ENCODE measurements around the gene PEAR1.

PEAR1 gene

GRCh38 chr1:156880473-156880872 lies 13.0 kb upstream of the PEAR1 start:
- peaks cover 4 to 8% of the 10 kb centered on the region in 2 experiments for H3K4me1 ChIP-seq (ENCODE audit: control insufficient read depth in 1 of 2, insufficient read depth in 2 of 2, low read length in 2 of 2)
- no peak overlapping the region for H4K91ac ChIP-seq (ENCODE audit: low read depth, low read length)

GRCh38 chr1:156881101-156881500 lies 12.4 kb upstream of the PEAR1 start:
- H3K4me2 ChIP-seq (ENCODE audit: low read length), result no peak overlapping the region
- H3K27me3 ChIP-seq (ENCODE audit: insufficient read depth, low read length), result no peaks in the 10 kb centered on the region
- no peaks in the 10 kb centered on the region for H3K36me3 ChIP-seq (ENCODE audit: control insufficient read depth in 1 of 2, insufficient read depth in 2 of 2, low read length in 2 of 2)
- no CpG with 5 or more reads among the region's 10 CpGs for WGBS (ENCODE audit: extremely low coverage, insufficient coverage, insufficient read length)
- H3K9me3 ChIP-seq (ENCODE audit: insufficient read depth, low read depth, low read length), result peaks cover 4% of the 10 kb centered on the region
- no peak overlapping the region for H4K91ac ChIP-seq (ENCODE audit: low read depth, low read length)
- H3K18ac ChIP-seq (ENCODE audit: low read length), result no peak overlapping the region
- no peak for DNase-seq
- H3K79me2 ChIP-seq (ENCODE audit: control insufficient read depth, insufficient read depth, low read length, poor library complexity), result no peaks in the 10 kb centered on the region
- H2AK5ac ChIP-seq (ENCODE audit: low read length), result no peak overlapping the region
- no peak overlapping the region for H4K8ac ChIP-seq (ENCODE audit: low read depth, low read length)
- no peak overlapping the region for H3K4me3 ChIP-seq (ENCODE audit: low read depth, low read length)
- no peak overlapping the region for H4K12ac ChIP-seq (ENCODE audit: low read depth, low read length)
- H2AFZ ChIP-seq (ENCODE audit: insufficient read depth, low read length, poor library complexity), result no peak overlapping the region
- no peak overlapping the region for H3K4ac ChIP-seq (ENCODE audit: low read depth, low read length)
- H3K27ac ChIP-seq (ENCODE audit: low read depth, low read length), result no peak overlapping the region
- no peaks in the 10 kb centered on the region for H3K79me1 ChIP-seq (ENCODE audit: low read length)
- no peak overlapping the region for H2BK5ac ChIP-seq (ENCODE audit: low read depth, low read length, poor library complexity)
- no peak overlapping the region for H3K23ac ChIP-seq (ENCODE audit: low read length)
- H3K14ac ChIP-seq (ENCODE audit: low read length), result no peak overlapping the region
- H2BK120ac ChIP-seq (ENCODE audit: insufficient read depth, low read length, poor library complexity), result no peak overlapping the region
- no peak overlapping the region for H3K9ac ChIP-seq (ENCODE audit: low read length)
- peaks cover 4 to 8% of the 10 kb centered on the region in 2 experiments for H3K4me1 ChIP-seq (ENCODE audit: control insufficient read depth in 1 of 2, insufficient read depth in 2 of 2, low read length in 2 of 2)
- H2BK12ac ChIP-seq (ENCODE audit: low read length), result no peak overlapping the region

More at GRCh38 chr1:156880473-156880872, 13.0 kb upstream of the PEAR1 start:
- Histone ChIP-seq H3K18ac (ENCODE audit: low read length) (no peak overlapping the region), H3K9ac (ENCODE audit: low read length) (no peak overlapping the region), H2BK120ac (ENCODE audit: insufficient read depth, low read length, poor library complexity) (no peak overlapping the region), H3K36me3 (ENCODE audit: control insufficient read depth in 1 of 2, insufficient read depth in 2 of 2, low read length in 2 of 2) (no peaks in the 10 kb centered on the region), H2BK5ac (ENCODE audit: low read depth, low read length, poor library complexity) (no peak overlapping the region), H2AFZ (ENCODE audit: insufficient read depth, low read length, poor library complexity) (no peak overlapping the region), H3K14ac (ENCODE audit: low read length) (no peak overlapping the region), H3K4ac (ENCODE audit: low read depth, low read length) (no peak overlapping the region), H3K4me3 (ENCODE audit: low read depth, low read length) (no peak overlapping the region), H3K27me3 (ENCODE audit: insufficient read depth, low read length) (no peaks in the 10 kb centered on the region), H4K8ac (ENCODE audit: low read depth, low read length) (no peak overlapping the region), H3K79me2 (ENCODE audit: control insufficient read depth, insufficient read depth, low read length, poor library complexity) (no peaks in the 10 kb centered on the region), H3K4me2 (ENCODE audit: low read length) (no peak overlapping the region), H2BK12ac (ENCODE audit: low read length) (no peak overlapping the region), H3K9me3 (ENCODE audit: insufficient read depth, low read depth, low read length) (peaks cover 4% of the 10 kb centered on the region), H3K23ac (ENCODE audit: low read length) (no peak overlapping the region), H3K79me1 (ENCODE audit: low read length) (no peaks in the 10 kb centered on the region), H3K27ac (ENCODE audit: low read depth, low read length) (no peak overlapping the region), H4K12ac (ENCODE audit: low read depth, low read length) (no peak overlapping the region), H2AK5ac (ENCODE audit: low read length) (no peak overlapping the region)
- no peak for DNase-seq
- WGBS (ENCODE audit: extremely low coverage, insufficient coverage, insufficient read length), result no CpG with 5 or more reads among the region's 5 CpGs

- H3K4ac ChIP-seq (ENCODE audit: low read depth, low read length), result no peak overlapping the region
- no peak overlapping the region for H2AFZ ChIP-seq (ENCODE audit: insufficient read depth, low read length, poor library complexity)
- no peak overlapping the region for H2BK120ac ChIP-seq (ENCODE audit: insufficient read depth, low read length, poor library complexity)
- H3K18ac ChIP-seq (ENCODE audit: low read length), result no peak overlapping the region
- H4K91ac ChIP-seq (ENCODE audit: low read depth, low read length), result no peak overlapping the region
- H3K4me2 ChIP-seq (ENCODE audit: low read length), result no peak overlapping the region
- H2BK12ac ChIP-seq (ENCODE audit: low read length), result no peak overlapping the region
- H3K4me1 ChIP-seq (ENCODE audit: control insufficient read depth in 1 of 2, insufficient read depth in 2 of 2, low read length in 2 of 2), result peaks cover 4 to 8% of the 10 kb centered on the region in 2 experiments
- no peak overlapping the region for H3K4me3 ChIP-seq (ENCODE audit: low read depth, low read length)
- no peak overlapping the region for H3K27ac ChIP-seq (ENCODE audit: low read depth, low read length)
- H3K79me2 ChIP-seq (ENCODE audit: control insufficient read depth, insufficient read depth, low read length, poor library complexity), result no peaks in the 10 kb centered on the region
- H3K9ac ChIP-seq (ENCODE audit: low read length), result no peak overlapping the region
- H2BK5ac ChIP-seq (ENCODE audit: low read depth, low read length, poor library complexity), result no peak overlapping the region
- no peak overlapping the region for H3K14ac ChIP-seq (ENCODE audit: low read length)
- H3K79me1 ChIP-seq (ENCODE audit: low read length), result no peaks in the 10 kb centered on the region
- H3K27me3 ChIP-seq (ENCODE audit: insufficient read depth, low read length), result no peaks in the 10 kb centered on the region
- no peak overlapping the region for H2AK5ac ChIP-seq (ENCODE audit: low read length)
- no peak overlapping the region for H4K8ac ChIP-seq (ENCODE audit: low read depth, low read length)
- peaks cover 4% of the 10 kb centered on the region for H3K9me3 ChIP-seq (ENCODE audit: insufficient read depth, low read depth, low read length)
- H3K36me3 ChIP-seq (ENCODE audit: control insufficient read depth in 1 of 2, insufficient read depth in 2 of 2, low read length in 2 of 2), result no peaks in the 10 kb centered on the region
- whole genome bisulfite sequencing (ENCODE audit: extremely low coverage, insufficient coverage, insufficient read length), result no CpG with 5 or more reads among the region's 4 CpGs
- no peak for DNase-seq
- no peak overlapping the region for H4K12ac ChIP-seq (ENCODE audit: low read depth, low read length)
- no peak overlapping the region for H3K23ac ChIP-seq (ENCODE audit: low read length)
Observed at GRCh38 chr1:156881663-156882062, 11.9 kb upstream of the PEAR1 start.

- Histone ChIP-seq H2BK5ac (ENCODE audit: low read depth, low read length, poor library complexity) (no peak overlapping the region), H3K27ac (ENCODE audit: low read depth, low read length) (no peak overlapping the region), H3K18ac (ENCODE audit: low read length) (no peak overlapping the region), H3K14ac (ENCODE audit: low read length) (no peak overlapping the region), H3K4ac (ENCODE audit: low read depth, low read length) (no peak overlapping the region), H3K27me3 (ENCODE audit: insufficient read depth, low read length) (no peaks in the 10 kb centered on the region), H3K4me1 (ENCODE audit: control insufficient read depth in 1 of 2, insufficient read depth in 2 of 2, low read length in 2 of 2) (peaks cover 4 to 8% of the 10 kb centered on the region in 2 experiments), H3K9me3 (ENCODE audit: insufficient read depth, low read depth, low read length) (peaks cover 4% of the 10 kb centered on the region), H3K9ac (ENCODE audit: low read length) (no peak overlapping the region), H2BK12ac (ENCODE audit: low read length) (no peak overlapping the region), H2AFZ (ENCODE audit: insufficient read depth, low read length, poor library complexity) (no peak overlapping the region), H3K79me1 (ENCODE audit: low read length) (no peaks in the 10 kb centered on the region), H4K91ac (ENCODE audit: low read depth, low read length) (no peak overlapping the region), H4K12ac (ENCODE audit: low read depth, low read length) (no peak overlapping the region), H2BK120ac (ENCODE audit: insufficient read depth, low read length, poor library complexity) (no peak overlapping the region), H4K8ac (ENCODE audit: low read depth, low read length) (no peak overlapping the region), H3K79me2 (ENCODE audit: control insufficient read depth, insufficient read depth, low read length, poor library complexity) (no peaks in the 10 kb centered on the region), H3K23ac (ENCODE audit: low read length) (no peak overlapping the region), H2AK5ac (ENCODE audit: low read length) (no peak overlapping the region), H3K4me3 (ENCODE audit: low read depth, low read length) (no peak overlapping the region), H3K36me3 (ENCODE audit: control insufficient read depth in 1 of 2, insufficient read depth in 2 of 2, low read length in 2 of 2) (no peaks in the 10 kb centered on the region), H3K4me2 (ENCODE audit: low read length) (no peak overlapping the region)
- WGBS (ENCODE audit: extremely low coverage, insufficient coverage, insufficient read length), result no CpG with 5 or more reads among the region's 3 CpGs
- no peak for DNase-seq
Observed at GRCh38 chr1:156882543-156882942, 11.0 kb upstream of the PEAR1 start.

Measured in trophoblast cell (in vitro differentiated cells and primary cell).